ENCODE results near the gene DLGAP1.

The DLGAP1 gene

GRCh38 chr18:3625742-3626091, 829.4 kb downstream of the DLGAP1 start:
- no peaks in the 10 kb centered on the region for H3K27me3 ChIP-seq (ENCODE audit: control insufficient read depth in 3 of 3, insufficient read depth in 3 of 3, low read depth in 1 of 3, low read length in 3 of 3)
- H3K9me3 ChIP-seq (replicated peaks in 1 of 2; ENCODE audit: control insufficient read depth in 2 of 2, insufficient read depth in 1 of 2, low read depth in 1 of 2, low read length in 2 of 2) = no peaks in the 10 kb centered on the region
- H2BK15ac ChIP-seq (ENCODE audit: low read length) = no peak overlapping the region
- no peaks in the 10 kb centered on the region for H3K79me1 ChIP-seq (ENCODE audit: low read depth, low read length)
- H3K4me1 ChIP-seq (ENCODE audit: control insufficient read depth in 2 of 2, insufficient read depth in 1 of 2, low read depth in 1 of 2, low read length in 2 of 2) = peaks cover 16 to 22% of the 10 kb centered on the region in 2 donors
- no peak overlapping the region for H2AFZ ChIP-seq (ENCODE audit: low read length)
- H3K18ac ChIP-seq (ENCODE audit: low read length) = no peak overlapping the region
- no peak overlapping the region for H3K4me3 ChIP-seq (ENCODE audit: low read length in 2 of 2)
- no peak for DNase-seq (ENCODE audit: low spot score)
- H3K14ac ChIP-seq (ENCODE audit: low read length) = no peak overlapping the region
- H2BK12ac ChIP-seq (ENCODE audit: low read length) = no peak overlapping the region
- no peak overlapping the region for H3K4ac ChIP-seq (ENCODE audit: low read length)
- H3K27ac ChIP-seq (replicated peaks; ENCODE audit: low read length) = no peak overlapping the region
- H3K36me3 ChIP-seq (replicated peaks in 1 of 2; ENCODE audit: control insufficient read depth in 2 of 2, insufficient read depth in 2 of 2, low read length in 2 of 2) = no peaks in the 10 kb centered on the region
- H2BK5ac ChIP-seq (ENCODE audit: low read length) = no peak overlapping the region
- H4K8ac ChIP-seq (ENCODE audit: low read depth, low read length) = no peak overlapping the region
- no peak overlapping the region for H4K91ac ChIP-seq (ENCODE audit: low read depth, low read length, poor library complexity)
- H2BK120ac ChIP-seq (ENCODE audit: low read depth, low read length) = no peak overlapping the region
- H2AK5ac ChIP-seq (ENCODE audit: low read depth, low read length) = no peak overlapping the region
- H3K9ac ChIP-seq (ENCODE audit: low read depth, low read length, poor library complexity) = no peak overlapping the region
- no peak overlapping the region for H3K4me2 ChIP-seq (ENCODE audit: insufficient read depth, low read length, poor library complexity, severe bottlenecking)
- no peak overlapping the region for H3K23ac ChIP-seq (ENCODE audit: low read depth, low read length, poor library complexity)

GRCh38 chr18:3624935-3625741, 830.0 kb downstream of the DLGAP1 start:
- peak overlapping the region; percentile 87 for H2AFZ ChIP-seq (ENCODE audit: low read length)
- H2BK12ac ChIP-seq (ENCODE audit: low read length) = no peak overlapping the region
- peaks cover 16 to 22% of the 10 kb centered on the region in 2 donors for H3K4me1 ChIP-seq (ENCODE audit: control insufficient read depth in 2 of 2, insufficient read depth in 1 of 2, low read depth in 1 of 2, low read length in 2 of 2)
- H3K9ac ChIP-seq (ENCODE audit: low read depth, low read length, poor library complexity) = no peak overlapping the region
- no peak overlapping the region for H4K91ac ChIP-seq (ENCODE audit: low read depth, low read length, poor library complexity)
- peak overlapping the region; percentile 87 for H3K27ac ChIP-seq (replicated peaks; ENCODE audit: low read length)
- no peak overlapping the region for H3K4me2 ChIP-seq (ENCODE audit: insufficient read depth, low read length, poor library complexity, severe bottlenecking)
- H3K27me3 ChIP-seq (ENCODE audit: control insufficient read depth in 3 of 3, insufficient read depth in 3 of 3, low read depth in 1 of 3, low read length in 3 of 3) = no peaks in the 10 kb centered on the region
- no peak overlapping the region for H4K8ac ChIP-seq (ENCODE audit: low read depth, low read length)
- H3K18ac ChIP-seq (ENCODE audit: low read length) = peak overlapping the region; percentile 39
- H3K14ac ChIP-seq (ENCODE audit: low read length) = no peak overlapping the region
- DNase-seq (ENCODE audit: low spot score) = no peak
- H3K36me3 ChIP-seq (replicated peaks in 1 of 2; ENCODE audit: control insufficient read depth in 2 of 2, insufficient read depth in 2 of 2, low read length in 2 of 2) = no peaks in the 10 kb centered on the region
- H2BK5ac ChIP-seq (ENCODE audit: low read length) = no peak overlapping the region
- no CpG with 5 or more reads among the region's 9 CpGs for WGBS, 2 donors (ENCODE audit: extremely low coverage in 2 of 2, insufficient read length in 2 of 2, insufficient replicate concordance in 1 of 2)
- no peak overlapping the region for H2BK120ac ChIP-seq (ENCODE audit: low read depth, low read length)
- H3K4ac ChIP-seq (ENCODE audit: low read length) = no peak overlapping the region
- H3K4me3 ChIP-seq (ENCODE audit: low read length in 2 of 2) = no peak overlapping the region
- H3K79me1 ChIP-seq (ENCODE audit: low read depth, low read length) = no peaks in the 10 kb centered on the region
- H2AK5ac ChIP-seq (ENCODE audit: low read depth, low read length) = no peak overlapping the region
- no peaks in the 10 kb centered on the region for H3K9me3 ChIP-seq (replicated peaks in 1 of 2; ENCODE audit: control insufficient read depth in 2 of 2, insufficient read depth in 1 of 2, low read depth in 1 of 2, low read length in 2 of 2)
- H2BK15ac ChIP-seq (ENCODE audit: low read length) = no peak overlapping the region
- H3K23ac ChIP-seq (ENCODE audit: low read depth, low read length, poor library complexity) = no peak overlapping the region

- no peak overlapping the region for H2AK5ac ChIP-seq (ENCODE audit: low read depth, low read length)
- H3K27me3 ChIP-seq (ENCODE audit: control insufficient read depth in 3 of 3, insufficient read depth in 3 of 3, low read depth in 1 of 3, low read length in 3 of 3) = no peaks in the 10 kb centered on the region
- peak overlapping the region in 1 of 2 donors; percentile 45 for H3K4me3 ChIP-seq (ENCODE audit: low read length in 2 of 2)
- no peak overlapping the region for H4K91ac ChIP-seq (ENCODE audit: low read depth, low read length, poor library complexity)
- no peak overlapping the region for H3K4me2 ChIP-seq (ENCODE audit: insufficient read depth, low read length, poor library complexity, severe bottlenecking)
- H4K8ac ChIP-seq (ENCODE audit: low read depth, low read length) = no peak overlapping the region
- H2BK12ac ChIP-seq (ENCODE audit: low read length) = no peak overlapping the region
- H2BK5ac ChIP-seq (ENCODE audit: low read length) = no peak overlapping the region
- H3K4ac ChIP-seq (ENCODE audit: low read length) = no peak overlapping the region
- no peak overlapping the region for H3K18ac ChIP-seq (ENCODE audit: low read length)
- H3K14ac ChIP-seq (ENCODE audit: low read length) = no peak overlapping the region
- WGBS, 2 donors (ENCODE audit: extremely low coverage in 2 of 2, insufficient read length in 2 of 2, insufficient replicate concordance in 1 of 2) = no CpG with 5 or more reads among the region's 2 CpGs
- no peaks in the 10 kb centered on the region for H3K36me3 ChIP-seq (replicated peaks in 1 of 2; ENCODE audit: control insufficient read depth in 2 of 2, insufficient read depth in 2 of 2, low read length in 2 of 2)
- no peaks in the 10 kb centered on the region for H3K79me1 ChIP-seq (ENCODE audit: low read depth, low read length)
- no peak overlapping the region for H3K9ac ChIP-seq (ENCODE audit: low read depth, low read length, poor library complexity)
- DNase-seq (ENCODE audit: low spot score) = no peak
- H3K4me1 ChIP-seq (ENCODE audit: control insufficient read depth in 2 of 2, insufficient read depth in 1 of 2, low read depth in 1 of 2, low read length in 2 of 2) = peaks cover 16 to 22% of the 10 kb centered on the region in 2 donors
- H3K27ac ChIP-seq (replicated peaks; ENCODE audit: low read length) = peak overlapping the region; percentile 87
- H2AFZ ChIP-seq (ENCODE audit: low read length) = peak overlapping the region; percentile 87
- H2BK15ac ChIP-seq (ENCODE audit: low read length) = no peak overlapping the region
- no peak overlapping the region for H2BK120ac ChIP-seq (ENCODE audit: low read depth, low read length)
- no peaks in the 10 kb centered on the region for H3K9me3 ChIP-seq (replicated peaks in 1 of 2; ENCODE audit: control insufficient read depth in 2 of 2, insufficient read depth in 1 of 2, low read depth in 1 of 2, low read length in 2 of 2)
- H3K23ac ChIP-seq (ENCODE audit: low read depth, low read length, poor library complexity) = no peak overlapping the region
Observed at GRCh38 chr18:3624546-3624934, 830.6 kb downstream of the DLGAP1 start.

- peak overlapping the region; percentile 92 for H3K23ac ChIP-seq (ENCODE audit: low read depth, low read length, poor library complexity)
- H3K27ac ChIP-seq (replicated peaks; ENCODE audit: low read length) = peak overlapping the region; percentile 87
- no CpG with 5 or more reads among the region's 30 CpGs for whole genome bisulfite sequencing, 2 donors (ENCODE audit: extremely low coverage in 2 of 2, insufficient read length in 2 of 2, insufficient replicate concordance in 1 of 2)
- H3K4me1 ChIP-seq (ENCODE audit: control insufficient read depth in 2 of 2, insufficient read depth in 1 of 2, low read depth in 1 of 2, low read length in 2 of 2) = peaks cover 16 to 22% of the 10 kb centered on the region in 2 donors
- H3K27me3 ChIP-seq (ENCODE audit: control insufficient read depth in 3 of 3, insufficient read depth in 3 of 3, low read depth in 1 of 3, low read length in 3 of 3) = no peaks in the 10 kb centered on the region
- peak overlapping the region; percentile 46 for H3K4me2 ChIP-seq (ENCODE audit: insufficient read depth, low read length, poor library complexity, severe bottlenecking)
- no peaks in the 10 kb centered on the region for H3K9me3 ChIP-seq (replicated peaks in 1 of 2; ENCODE audit: control insufficient read depth in 2 of 2, insufficient read depth in 1 of 2, low read depth in 1 of 2, low read length in 2 of 2)
- H3K4me3 ChIP-seq (ENCODE audit: low read length in 2 of 2) = peak overlapping the region in 1 of 2 donors; percentile 45
- peak overlapping the region; percentile 38 for H2BK120ac ChIP-seq (ENCODE audit: low read depth, low read length)
- H2AK5ac ChIP-seq (ENCODE audit: low read depth, low read length) = no peak overlapping the region
- peak overlapping the region; percentile 97 for H3K4ac ChIP-seq (ENCODE audit: low read length)
- DNase-seq (ENCODE audit: low spot score) = peak; percentile 83
- H3K9ac ChIP-seq (ENCODE audit: low read depth, low read length, poor library complexity) = peak overlapping the region; percentile 57
- H2BK5ac ChIP-seq (ENCODE audit: low read length) = peak overlapping the region; percentile 69
- no peaks in the 10 kb centered on the region for H3K36me3 ChIP-seq (replicated peaks in 1 of 2; ENCODE audit: control insufficient read depth in 2 of 2, insufficient read depth in 2 of 2, low read length in 2 of 2)
- no peak overlapping the region for H2BK15ac ChIP-seq (ENCODE audit: low read length)
- H2BK12ac ChIP-seq (ENCODE audit: low read length) = peak overlapping the region; percentile 91
- peak overlapping the region; percentile 97 for H3K18ac ChIP-seq (ENCODE audit: low read length)
- H4K91ac ChIP-seq (ENCODE audit: low read depth, low read length, poor library complexity) = no peak overlapping the region
- peak overlapping the region; percentile 87 for H2AFZ ChIP-seq (ENCODE audit: low read length)
- H3K14ac ChIP-seq (ENCODE audit: low read length) = no peak overlapping the region
- H3K79me1 ChIP-seq (ENCODE audit: low read depth, low read length) = no peaks in the 10 kb centered on the region
- peak overlapping the region; percentile 94 for H4K8ac ChIP-seq (ENCODE audit: low read depth, low read length)
Observed at GRCh38 chr18:3623769-3624545, 831.1 kb downstream of the DLGAP1 start.

All from neuronal stem cell (in vitro differentiated cells).